HG02763 (cell line): ENCODE measurements around the gene MAP2K3.

Source experiments
- ATAC-seq: cut with Tn5 transposase; IDR thresholded peaks from one replicate; pipeline ENCODE4 v1.9.1; 2021; ENCODE audit warnings: mild to moderate bottlenecking, moderate library complexity; ENCODE audit not compliant: unreplicated experiment

The MAP2K3 gene

DNA sequence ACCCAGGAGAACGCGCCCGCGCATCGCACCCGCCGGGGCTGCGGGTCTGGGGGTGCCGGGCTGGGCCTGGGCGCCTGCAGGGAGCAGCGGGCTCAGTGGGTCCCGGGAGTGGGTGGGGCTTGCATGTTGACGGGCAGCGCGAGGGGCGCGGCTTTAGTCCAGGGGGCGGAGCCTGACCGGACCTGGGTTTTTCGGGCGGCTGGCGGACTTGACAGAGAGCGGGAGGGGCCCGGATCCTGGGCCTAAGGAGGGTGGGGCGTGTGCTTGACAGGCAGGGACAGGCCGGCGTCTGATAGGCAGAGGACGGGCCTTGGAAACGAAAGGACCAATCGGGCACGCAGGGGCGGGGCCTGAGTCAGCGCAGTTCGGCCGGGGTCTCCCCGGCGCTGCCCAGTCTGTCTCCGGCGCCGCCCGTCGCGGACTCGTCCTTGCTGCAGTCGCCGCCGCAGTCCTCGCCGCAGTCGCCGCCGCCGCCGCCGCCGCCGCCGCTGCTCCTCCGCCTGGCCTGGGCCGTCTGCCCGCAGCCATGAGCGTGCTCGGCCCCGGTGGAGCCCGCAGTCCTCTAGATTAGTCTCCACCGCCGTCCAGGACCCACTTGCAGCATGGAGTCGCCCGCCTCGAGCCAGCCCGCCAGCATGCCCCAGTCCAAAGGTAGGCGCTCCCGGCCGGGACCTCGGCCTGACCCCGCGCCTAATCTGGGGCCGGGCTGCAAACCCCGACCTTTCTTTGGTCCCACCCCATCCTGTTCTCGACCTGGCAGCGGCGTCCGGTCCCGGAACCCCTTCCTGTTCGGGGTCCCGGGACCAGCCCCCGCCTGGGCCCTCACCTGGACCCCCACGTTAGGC, at the start of gene MAP2K3:
MAP2K3 (plus strand) TSS at position 393 of the 845 bp plus-strand sequence; CDS start at position 603, 210 bp downstream.
- ATAC-seq = peak; percentile 80

DNA sequence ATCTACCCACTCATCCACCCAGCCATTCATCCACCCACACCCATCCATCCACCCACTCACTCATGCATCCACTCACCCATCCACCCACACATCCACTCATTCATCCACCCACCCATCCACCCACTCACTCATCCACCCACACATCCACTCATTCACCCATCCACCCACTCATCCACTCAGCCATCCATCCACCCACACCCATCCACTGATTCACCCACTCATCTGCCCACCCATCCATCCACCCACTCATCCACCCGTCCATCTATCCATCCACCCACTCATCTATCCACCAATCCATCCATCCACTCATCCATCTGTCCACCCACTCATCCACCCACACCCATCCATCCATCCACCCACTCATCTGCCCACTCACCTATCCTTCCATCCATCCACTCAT, 48.6 kb upstream of the MAP2K3 start:
- no peak for ATAC-seq

DNA sequence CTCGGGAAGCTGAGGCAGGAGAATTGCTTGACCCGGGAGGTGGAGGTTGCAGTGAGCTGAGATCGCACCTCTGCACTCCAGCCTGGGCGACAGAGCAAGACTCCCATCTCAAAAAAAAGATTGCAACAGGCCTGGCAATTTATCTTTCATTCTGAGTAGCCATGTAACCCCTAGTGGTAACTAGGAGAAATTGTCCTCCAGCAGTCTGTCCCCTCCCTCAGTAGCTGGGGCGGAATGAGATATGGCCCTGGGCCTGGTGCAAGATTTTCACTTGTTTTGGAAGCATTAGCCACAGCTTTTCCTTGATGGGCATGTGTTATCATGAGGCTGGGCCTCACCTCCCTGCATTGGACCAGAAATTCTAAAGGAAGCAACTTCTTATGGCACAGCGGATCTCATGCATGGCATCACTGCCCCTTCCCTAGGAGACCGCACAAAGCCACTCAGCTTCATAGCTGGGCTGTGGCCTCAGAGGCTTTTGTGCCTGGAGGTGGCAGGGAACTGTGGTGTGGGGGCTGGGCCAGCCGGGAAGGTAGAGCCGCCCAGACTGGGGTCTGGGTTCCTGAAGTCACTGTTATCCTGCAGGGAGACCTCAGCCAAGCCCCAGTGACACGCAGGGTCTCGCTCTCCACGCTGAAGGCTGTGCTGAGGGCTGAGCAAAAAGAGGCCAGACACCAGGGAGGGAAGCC, 44.7 kb upstream of the MAP2K3 start:
- no peak for ATAC-seq

DNA sequence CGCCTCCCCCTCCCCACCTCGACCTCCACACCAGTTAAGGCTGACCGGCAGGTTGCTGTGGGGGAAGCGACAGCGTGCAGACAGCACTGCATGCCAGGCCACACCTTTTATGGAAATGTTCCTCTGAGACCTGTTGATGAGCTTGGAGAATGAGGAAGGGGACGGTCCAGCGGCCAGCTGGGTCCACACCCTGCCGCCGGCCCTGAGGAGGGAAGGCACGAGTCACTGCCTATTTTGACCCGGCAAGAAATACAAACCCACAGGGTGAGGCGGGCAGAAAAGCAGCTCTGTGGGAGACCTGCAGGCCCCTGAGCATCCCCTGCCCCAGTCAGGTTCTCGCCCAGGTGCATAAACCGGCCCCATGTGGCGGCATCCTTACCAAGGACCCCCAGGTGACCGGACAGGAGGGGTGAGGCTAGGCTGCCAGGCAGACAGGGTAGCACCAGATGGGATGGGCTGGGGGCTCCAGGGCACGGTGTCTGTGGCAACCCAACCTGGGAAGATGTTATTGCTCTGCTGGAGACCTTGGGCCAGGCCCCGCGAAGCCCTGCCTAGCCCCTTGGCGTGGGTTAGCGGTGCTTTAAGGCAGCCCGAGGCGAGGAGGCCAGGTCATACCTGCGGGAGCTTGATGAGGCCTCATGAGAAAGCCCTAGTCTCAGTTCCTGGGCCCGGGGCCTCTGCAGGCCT, 44.0 kb upstream of the MAP2K3 start:
- ATAC-seq = no peak

DNA sequence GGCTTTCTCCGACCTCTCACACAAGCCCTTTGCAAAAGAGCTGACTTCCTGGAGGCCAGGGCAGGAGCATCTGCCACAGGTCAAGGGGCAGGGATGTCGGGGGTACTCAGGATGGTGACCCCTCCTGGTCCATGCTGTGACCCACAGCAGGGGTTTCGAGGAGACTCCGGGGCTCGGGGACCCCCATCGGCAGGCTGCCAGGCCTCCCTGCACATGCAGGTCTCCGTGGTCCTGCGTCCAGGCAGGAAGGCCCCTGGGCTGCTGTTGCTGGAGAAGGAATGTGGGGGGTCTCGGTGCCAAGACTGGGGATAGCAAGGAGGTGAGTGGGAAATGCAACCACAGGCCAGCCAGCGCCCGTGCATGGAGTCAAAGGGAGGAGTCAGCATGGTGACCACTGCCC, 42.9 kb upstream of the MAP2K3 start:
- no peak for ATAC-seq

DNA sequence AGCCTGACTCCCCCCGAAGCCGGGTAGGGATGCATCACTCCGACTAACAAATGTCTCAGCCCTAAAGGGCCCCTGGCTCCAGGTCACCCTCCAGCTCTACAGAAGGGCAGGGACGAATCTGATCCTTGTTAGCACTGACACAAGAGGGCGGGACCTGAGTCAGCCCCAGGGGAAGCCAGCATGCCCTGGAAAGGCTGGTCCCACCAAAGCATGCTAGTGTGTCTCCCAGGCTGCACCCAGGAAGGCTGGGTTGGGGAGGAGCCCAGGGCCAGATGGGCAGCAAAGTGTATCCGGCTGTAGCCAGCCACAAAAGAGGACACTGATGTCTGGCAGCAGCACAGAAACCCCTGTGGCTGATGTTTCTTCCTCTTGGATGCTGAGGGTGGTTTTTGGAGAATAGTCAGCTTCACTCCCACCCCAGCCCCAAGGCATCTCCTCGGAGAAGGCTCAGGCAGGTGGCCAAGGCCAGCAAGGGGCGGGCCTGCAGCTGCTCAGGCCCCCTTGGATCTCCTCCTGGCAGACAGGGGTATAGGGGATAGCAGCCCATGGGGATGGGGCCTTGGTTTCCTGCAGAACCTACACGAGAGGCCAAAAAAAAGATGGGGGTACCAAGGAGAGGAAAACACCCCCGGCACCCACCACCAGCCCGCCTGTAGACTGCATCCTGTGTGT, 42.3 kb upstream of the MAP2K3 start:
- no peak for ATAC-seq

DNA sequence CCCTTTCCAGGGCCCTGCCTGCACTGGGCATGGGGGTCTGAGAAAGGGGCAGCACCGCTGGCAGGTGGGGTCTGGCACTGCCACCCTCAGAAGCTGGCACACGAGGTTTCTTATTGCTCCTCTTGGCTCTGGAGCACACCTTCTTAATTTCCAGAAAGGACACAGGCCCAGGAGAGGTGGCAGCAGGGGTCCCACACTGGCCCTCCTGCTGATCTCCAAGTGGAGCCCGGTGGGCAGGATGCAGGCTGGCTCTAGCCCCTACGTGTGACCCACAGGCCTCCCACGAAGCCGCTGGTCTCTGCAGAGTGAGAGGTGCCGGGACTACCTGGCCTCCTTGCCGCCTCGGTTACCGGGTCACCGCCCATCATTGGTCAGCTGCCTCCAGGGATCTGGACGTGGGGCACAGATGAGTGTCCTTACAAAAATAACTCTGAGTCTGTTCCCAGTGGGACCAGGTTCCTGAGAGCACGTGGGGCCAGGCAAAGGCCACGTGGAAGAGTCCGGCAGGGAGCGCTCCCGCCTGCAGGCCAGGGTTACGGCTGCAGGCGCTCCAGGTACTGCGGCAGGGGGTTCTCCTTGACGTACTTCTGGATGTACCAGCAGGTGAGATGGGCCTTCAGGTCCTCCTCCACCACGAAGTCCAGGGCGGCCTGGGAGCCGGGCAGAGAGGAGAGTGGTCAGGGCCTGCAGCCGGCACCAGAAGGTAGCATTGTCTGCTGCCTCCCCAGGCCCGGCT, 41.6 kb upstream of the MAP2K3 start:
- no peak for ATAC-seq

DNA sequence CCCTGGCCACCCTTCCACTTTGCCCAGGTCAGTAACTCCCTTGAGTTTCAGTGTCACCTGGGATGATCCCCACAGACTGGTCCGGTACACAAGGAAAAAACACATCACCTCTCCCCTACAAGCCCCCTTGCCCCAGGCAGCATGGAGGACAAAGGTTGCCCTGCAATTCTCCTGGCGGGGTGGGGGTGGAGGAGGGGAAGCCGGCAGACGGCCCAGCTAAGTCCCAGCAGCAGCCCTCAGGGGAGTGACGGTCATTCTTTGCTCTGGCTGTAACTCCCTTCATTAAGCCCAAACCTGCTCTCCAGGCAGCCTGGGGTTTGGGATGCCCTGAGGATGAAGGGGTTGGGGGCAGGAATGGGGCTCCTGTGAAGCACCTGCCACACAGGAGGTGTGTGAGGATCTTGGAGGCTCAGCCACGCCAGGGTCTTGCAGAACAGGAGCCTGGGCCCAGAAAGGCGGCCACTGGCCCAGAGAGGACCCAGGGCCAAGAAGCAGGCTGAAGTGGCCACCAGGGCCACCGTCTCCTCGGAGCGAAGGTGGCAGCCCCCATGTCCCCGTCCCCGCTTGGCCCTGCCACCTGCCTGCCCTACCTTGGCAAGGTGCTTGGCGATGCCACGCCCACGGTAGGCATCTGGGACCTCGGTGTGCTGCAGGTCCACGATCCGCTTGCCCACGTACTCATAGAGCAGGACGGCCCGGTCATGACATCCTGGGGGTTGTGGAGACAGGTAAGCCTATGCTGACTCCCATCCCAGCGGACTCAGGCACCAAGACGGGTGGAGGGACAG, 40.8 kb upstream of the MAP2K3 start:
- ATAC-seq = no peak

DNA sequence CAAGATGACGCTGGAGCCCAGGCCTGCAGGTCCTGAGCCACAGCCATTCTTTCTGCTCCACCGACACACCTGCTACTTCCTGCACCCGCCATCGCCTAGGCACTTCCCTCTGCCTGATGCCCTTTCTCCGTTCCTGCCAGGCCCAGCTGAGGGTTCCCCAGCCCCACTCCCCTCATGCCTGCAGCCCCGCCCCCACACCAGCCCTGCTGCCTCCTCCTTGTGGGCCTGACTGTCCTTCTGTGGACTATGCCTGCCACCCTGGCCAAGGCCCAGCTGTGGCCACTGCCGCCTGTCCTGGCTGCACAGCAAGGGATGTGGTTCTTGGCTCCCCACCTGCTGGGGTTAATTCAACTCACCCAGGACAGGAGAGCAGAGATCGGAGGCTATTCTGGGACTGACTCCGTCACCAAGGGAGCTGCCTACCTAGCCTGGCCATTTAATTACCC, 38.8 kb upstream of the MAP2K3 start:
- ATAC-seq = no peak

DNA sequence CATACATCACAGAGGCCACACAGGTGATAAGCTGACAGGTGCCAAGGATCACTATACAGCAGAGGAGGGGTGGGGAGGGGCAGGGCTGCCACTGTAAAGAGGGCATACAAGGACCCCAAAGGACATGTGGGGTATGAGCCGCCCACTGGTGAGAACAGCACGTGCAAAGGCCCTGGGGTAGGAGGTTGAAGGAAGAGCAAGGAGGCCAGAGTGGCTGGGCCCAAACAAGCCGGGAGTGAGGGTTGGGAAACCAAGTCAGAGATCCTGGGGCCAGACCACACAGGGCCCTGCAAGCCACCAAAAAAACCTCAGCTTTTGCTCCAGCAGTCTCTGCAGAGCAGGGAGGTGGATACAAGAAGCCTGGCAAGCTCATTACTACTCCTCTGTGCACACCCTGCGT, 37.8 kb upstream of the MAP2K3 start:
- no peak for ATAC-seq

DNA sequence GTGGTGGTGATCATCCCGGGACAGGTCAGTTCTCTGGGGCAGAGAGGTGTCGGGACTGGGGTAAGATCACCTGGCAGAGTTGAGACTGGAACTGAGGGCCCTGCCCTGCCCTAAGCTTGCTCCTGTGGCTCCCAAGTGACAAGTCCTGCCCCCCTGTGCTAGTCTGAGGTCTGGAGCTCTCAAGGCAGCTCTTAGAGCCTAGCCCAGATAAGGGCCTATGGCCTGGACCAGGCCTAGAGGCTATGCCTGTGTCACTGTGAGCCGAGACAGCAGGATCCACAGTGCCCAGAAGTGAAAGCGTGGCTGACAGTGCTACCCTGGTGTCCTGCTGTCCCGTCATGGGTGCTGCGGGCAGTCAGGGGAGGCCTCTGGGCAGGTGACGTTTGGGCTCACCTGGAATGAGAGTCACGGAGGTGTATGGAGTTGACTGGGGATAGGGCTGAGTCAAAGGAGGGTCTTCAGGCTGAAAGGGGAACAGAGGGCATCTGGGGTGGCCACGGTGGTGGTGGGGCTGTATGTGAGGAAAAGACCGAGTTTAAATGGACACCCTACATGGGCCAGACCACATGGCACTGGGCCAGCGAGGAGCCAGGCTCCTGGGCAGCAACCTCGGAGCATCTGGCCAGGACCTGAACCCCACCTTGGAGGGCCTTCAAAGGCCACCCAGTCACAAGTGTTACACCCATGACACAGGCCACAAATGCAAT, 36.8 kb upstream of the MAP2K3 start:
- no peak for ATAC-seq

DNA sequence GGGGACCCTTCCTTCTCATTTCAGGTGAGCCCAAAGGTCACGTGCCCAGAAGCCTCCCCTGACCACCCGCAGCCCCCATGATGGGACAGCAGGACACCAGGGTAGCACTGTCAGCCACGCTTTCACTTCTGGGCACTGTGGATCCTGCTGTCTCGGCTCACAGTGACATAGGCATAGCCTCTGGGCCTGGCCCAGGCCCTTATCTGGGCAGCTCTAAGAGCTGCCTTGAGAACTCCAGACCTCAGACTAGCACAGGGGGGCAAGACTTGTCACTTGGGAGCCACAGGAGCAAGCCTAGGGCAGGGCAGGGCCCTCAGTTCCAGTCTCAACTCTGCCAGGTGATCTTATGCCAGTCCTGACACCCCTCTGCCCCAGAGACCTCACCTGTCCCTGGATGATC, 36.0 kb upstream of the MAP2K3 start:
- no peak for ATAC-seq

DNA sequence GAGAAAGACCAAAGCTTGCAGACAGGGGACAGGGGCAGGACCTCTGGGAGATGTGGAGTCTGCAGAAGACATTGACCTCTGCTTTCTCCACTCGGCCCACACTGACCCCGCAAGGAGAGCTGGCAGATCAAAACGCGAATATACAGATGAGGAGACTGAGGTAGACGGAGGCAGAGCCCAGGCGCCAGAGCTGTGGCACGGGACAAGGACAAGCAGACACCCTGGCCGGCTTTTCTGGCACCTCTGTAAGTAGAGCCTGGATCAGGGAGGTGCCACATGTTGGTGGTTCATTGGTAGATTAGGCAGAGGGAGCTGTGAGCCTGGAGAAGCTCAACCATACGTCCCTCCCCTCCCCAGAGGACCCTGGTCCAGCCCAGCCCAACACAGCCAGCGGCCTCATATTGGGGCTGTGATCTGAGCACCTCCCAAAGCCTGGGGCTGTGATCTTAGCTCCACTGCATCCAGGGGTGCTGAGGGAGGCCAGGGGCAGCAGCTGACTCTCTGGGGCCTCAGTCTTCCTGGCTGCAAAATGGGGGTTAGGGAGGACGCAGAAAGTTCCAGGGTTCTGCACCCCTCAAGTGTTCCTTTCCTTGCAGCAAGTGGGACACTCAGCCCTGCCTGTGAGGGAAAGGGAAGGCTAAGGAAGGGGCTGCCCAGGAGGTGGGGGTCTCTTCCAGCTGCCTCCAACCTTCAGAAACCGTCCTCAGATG, 35.3 kb upstream of the MAP2K3 start:
- ATAC-seq = no peak

DNA sequence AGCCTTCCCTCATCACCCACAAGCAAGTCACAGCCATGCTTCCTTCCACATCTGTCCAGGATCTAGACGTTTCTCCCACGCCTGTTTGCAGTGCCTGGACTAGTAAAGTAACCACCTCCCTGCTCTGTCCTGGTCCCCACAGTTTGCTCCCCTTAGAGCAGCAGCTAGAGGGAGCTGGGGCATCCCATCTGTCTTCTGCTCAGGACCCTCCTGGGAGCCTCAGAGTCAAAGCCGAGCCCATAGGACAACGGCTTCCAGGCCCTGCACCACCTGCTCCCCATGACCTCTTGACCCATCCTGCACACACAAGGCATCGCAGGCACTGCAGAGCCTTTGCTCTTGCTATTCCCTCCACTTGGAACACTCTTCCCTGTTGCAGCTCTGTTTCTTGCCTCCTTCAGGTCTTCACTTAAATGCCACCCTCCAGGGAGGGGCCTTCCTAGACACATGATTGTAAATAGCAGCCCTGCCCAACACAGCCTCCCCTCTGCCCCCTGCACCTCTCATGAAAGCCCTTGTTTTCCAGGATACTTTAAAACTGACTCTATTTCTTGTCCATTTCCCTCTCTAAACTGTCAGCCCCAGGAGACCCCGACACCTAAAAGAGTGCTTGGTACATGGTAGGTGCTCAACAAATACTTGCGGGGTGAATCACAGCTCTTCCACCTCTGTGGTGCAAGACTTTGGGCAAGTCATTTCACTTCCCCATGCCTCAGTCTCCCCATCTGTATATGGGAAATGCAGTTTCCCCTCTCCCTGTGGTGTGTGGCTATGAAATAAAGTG, 34.4 kb upstream of the MAP2K3 start:
- ATAC-seq = no peak

DNA sequence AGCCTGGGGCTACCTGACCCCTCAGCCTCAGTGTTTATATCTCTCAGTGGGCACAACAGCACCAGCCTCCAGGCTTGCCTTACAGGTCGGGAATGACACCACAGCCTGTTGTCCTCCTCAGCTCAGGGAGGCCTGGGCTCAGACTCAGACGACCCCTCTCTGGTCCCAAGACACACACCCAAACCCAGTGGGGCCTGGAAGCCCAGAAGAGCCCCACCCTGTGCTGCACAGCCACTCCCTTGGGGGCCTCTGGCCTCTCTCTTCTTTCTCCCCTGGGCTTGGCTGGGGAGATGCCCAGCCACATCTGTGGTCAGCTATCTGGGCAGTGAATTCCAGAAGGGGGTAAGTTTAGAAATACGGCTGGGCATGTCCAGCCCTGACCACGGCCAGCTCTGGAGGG, 33.7 kb upstream of the MAP2K3 start:
- no peak for ATAC-seq

DNA sequence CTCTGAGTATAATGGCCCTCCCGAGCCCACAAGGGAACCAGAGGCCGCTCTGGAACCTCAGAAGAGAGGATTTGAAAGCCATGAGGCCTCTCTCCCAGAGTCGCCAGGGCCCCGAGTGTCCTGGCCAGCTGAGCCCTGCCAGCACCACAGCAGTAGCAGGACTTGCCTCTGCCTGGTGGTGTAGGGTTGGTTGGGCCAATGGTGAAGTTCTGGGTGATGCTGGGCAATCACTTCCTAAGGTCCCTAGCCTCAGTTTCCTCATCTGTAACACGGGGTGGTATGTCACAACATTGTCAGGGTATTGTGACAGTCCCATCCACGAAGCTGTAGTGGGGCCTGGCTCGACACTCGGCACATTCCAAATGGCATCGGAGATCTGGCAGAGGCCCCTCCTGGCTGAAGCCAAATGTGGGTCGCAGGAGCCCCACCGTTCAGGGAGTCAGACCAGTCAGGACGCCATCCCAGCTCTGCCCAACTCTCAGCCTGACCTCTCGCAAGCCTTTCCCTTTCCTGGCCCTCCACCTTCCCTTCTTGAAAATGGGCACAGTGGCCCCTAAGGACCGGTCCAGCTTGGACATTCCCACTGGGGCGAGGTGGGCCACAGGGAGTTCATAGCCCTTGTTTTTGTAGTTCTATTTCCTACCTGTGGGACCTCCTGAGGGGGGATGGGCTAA, 33.0 kb upstream of the MAP2K3 start:
- no peak for ATAC-seq

DNA sequence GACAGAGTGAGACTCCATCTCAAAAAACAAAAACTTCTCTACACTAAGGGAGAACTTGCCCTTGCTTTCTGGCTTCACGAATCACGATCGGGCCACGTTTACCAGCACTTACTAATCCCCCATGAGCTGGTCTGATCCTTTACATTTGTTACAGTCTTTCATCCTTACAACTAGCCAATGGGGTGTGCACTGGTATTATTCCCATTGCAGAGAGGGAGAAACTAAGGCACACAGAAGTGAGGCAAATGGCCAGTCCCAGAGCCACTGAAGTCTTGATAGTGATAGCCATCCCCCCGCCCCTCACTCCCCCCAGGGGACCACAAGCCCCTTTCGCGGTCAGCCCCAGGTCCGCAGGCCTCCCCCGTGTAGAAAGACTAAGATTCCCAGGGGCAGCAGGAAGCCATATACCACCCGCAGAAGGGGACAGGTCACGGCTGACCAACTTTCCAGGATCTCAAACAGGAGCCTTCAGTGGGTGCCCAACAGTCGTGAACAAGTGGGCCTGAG, 32.2 kb upstream of the MAP2K3 start:
- ATAC-seq = no peak
